Transverse colon (tissue), 4 donors: ENCODE data around the gene MESP2. TPM values are rescaled to one million over a fixed set of nuclear protein-coding genes. Genes with fewer than 3 reads are reported as not detected.

Experiments used
- DNase-seq: peaks from one replicate; pipeline ENCODE4 v3.0.0-alpha.2; 2019
- H3K27ac ChIP-seq, 4 donors: fragments of 200-600 bp; sonication (generic); 2 replicates each; pipeline ENCODE4 v1.5.1; 2016 to 2018; ENCODE audit warnings: inconsistent platforms in 4 of 4
- H3K27me3 ChIP-seq: fragments of 200-600 bp; sonication (generic); 2 replicates; pipeline ENCODE4 v1.5.1; 2017; ENCODE audit warnings: inconsistent platforms
- H3K36me3 ChIP-seq, 4 donors: fragments of 200-600 bp; sonication (generic); 2 replicates each; pipeline ENCODE4 v1.5.1; 2017 to 2019; ENCODE audit warnings: inconsistent platforms in 4 of 4
- H3K4me1 ChIP-seq, 4 donors: fragments of 200-600 bp; sonication (generic); 2 replicates each; pipeline ENCODE4 v1.5.1; 2017 to 2020; ENCODE audit warnings: inconsistent platforms in 4 of 4
- H3K4me3 ChIP-seq, 4 donors: fragments of 200-600 bp; sonication (generic); 1 replicate in 1 of 4; 2 replicates in 3 of 4; pipeline versions ENCODE4 v1.5.1 to v1.6.1; 2017 to 2019; ENCODE audit warnings: inconsistent platforms in 4 of 4
- H3K9me3 ChIP-seq, 2 donors: fragments of 200-600 bp; sonication (generic); 2 replicates each; pipeline ENCODE4 v1.5.1; 2017 to 2019; ENCODE audit warnings: inconsistent platforms in 2 of 2
- CTCF ChIP-seq, 5 experiments: fragments of 200-600 bp in 3 of 5; fragments of 450-650 bp in 2 of 5; sonication (generic) in 3 of 5; IDR thresholded peaks; 1 replicate in 2 of 5; 2 replicates in 3 of 5; pipeline ENCODE4 v1.5.1; 2016 to 2017; ENCODE audit warnings: antibody characterized with exemption in 5 of 5, inconsistent platforms in 3 of 5, mild to moderate bottlenecking in 2 of 5, moderate library complexity in 1 of 5
- EP300 ChIP-seq: sonication (generic); formaldehyde crosslinking; IDR thresholded peaks from one replicate; pipeline ENCODE4 v1.6.1; 2017; ENCODE audit warnings: antibody characterized with exemption, low read depth
- POLR2A ChIP-seq: fragments of 450-650 bp; IDR thresholded peaks from one replicate; pipeline ENCODE4 v1.6.1; 2016; ENCODE audit warnings: antibody characterized with exemption, mild to moderate bottlenecking, moderate library complexity
- POLR2AphosphoS5 ChIP-seq, 3 donors: sonication (generic); formaldehyde crosslinking; IDR thresholded peaks; one replicate each; pipeline ENCODE4 v1.6.1; 2016; ENCODE audit warnings: antibody characterized with exemption in 3 of 3
- WGBS, 2 donors: methylation state at CpG; one replicate each; pipeline ENCODE4 v1.1.5; 2018; ENCODE audit warnings: low coverage in 1 of 2; 5-methylcytosine and 5-hydroxymethylcytosine counted together
- in situ Hi-C, 4 donors: fragments of 200-750 bp; cut with MboI; loops; one replicate each; pipeline versions ENCODE4 v1.15.0 to v1.15.1; 2017; ENCODE audit warnings: low sequenced_read_pairs in 3 of 4, low pct_ligation_motif_present in 1 of 4, low pct_unique_long_range_greater_than_20kb in 1 of 4
- intact Hi-C: fragments of 100-400 bp; cut with DNase I; formaldehyde crosslinking; loops from one replicate; pipeline ENCODE4 v1.15.1; 2023; ENCODE audit warnings: low total_unique reads
- total RNA-seq, 4 donors: library from RNA; depleted of rRNA; stranded (reverse); fragments of >200 nt; gene quantifications; one replicate each; pipeline ENCODE4 v1.1.0, GENCODE V29; 2016

Gene MESP2
- total RNA-seq, 4 donors from 2014 or later = 0.64 to 0.96 TPM; not detected in 2

DNA sequence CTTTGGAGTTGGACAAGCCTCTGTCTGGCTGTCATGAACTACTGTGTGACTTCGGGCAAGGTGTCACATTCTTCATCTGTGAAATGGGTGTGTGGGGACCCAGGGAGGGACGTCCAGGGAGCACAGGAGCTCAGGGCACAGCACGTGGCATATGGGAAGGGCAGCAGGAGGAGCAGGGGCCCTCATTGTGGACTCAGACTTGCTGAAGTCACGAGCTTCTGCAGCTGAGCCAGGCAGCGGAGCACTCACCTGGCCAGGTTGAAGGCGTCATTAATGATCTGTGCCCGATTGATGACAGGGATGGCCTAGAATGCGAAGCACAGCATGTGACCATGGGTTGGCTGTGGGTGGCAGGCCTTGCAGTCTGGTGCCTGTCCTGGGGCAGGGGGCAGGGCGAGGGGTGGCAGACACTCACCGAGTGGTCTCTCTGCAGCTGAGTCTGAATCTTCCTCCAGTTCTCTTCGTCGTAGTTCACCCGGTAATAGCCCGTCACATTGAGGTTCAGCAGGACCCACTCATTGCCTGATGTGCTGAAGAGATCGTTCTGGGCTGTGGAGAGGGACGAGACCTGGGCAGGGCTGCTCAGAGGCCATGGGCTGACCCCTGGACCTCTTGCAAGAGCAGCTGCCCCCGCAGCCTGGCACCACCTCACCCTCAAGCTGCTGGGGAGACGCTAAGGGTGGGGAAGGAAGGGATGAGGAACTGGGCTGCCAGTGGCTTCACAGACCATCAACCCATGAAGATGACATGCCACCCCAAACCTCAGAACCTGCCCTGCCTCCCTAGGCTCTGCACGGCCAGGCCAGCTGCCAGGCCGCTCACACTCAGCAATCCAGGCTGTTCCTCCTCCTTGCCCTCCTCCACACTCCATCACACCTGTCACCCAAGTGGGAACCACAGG is 23.1 kb downstream of the MESP2 start:
- no peak overlapping the region for H3K27ac ChIP-seq
- no peak for DNase-seq
- no peaks in the 10 kb centered on the region for H3K36me3 ChIP-seq
- no peaks in the 10 kb centered on the region for H3K9me3 ChIP-seq
- in situ Hi-C loops (no loop called here), intact Hi-C loops (no loop called here)
- H3K27me3 ChIP-seq = no peaks in the 10 kb centered on the region
- H3K4me1 ChIP-seq = peaks cover 0 to 10% (median 4%) of the 10 kb centered on the region in 4 donors
- H3K4me3 ChIP-seq = no peak overlapping the region
- TF ChIP-seq POLR2AphosphoS5 (IDR thresholded peaks at IDR 0.05) (no peak), POLR2A (no peak), EP300 (no peak), CTCF (IDR thresholded peaks at IDR 0.05) (no peak)
- 83 to 84% methylated on average over 6 to 20 of the region's 20 CpGs for WGBS, 2 donors

DNA sequence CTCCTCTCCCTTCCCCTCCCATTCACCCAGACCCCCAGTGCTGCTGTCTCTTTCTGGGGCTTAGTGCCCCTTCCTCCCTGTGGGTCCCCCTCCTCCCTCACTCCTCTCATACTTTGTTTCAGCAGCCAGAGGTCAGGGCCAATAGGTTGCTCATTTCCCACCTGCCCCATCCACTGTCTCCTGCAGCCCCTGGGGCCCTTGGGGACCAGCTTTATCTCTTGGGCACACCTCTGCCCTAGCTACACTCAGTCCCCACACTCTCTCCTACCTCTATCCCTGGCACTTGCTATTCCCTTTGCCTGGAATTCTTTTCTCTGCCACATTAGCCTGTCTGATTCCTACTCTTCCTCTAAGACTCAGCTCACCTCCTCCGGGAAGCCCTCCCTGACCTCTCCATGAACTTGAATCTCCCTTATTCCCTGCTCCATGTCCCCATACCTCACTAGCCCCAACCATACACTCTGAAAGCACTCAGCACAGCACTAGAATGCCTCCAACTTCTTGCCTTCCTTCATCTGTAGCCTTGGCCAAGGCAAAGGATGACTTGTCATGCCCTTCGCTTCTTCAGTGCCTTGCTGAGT is 23.9 kb downstream of the MESP2 start:
- H3K27me3 ChIP-seq = no peaks in the 10 kb centered on the region
- in situ Hi-C loops = no loop called here
- H3K27ac ChIP-seq = no peak overlapping the region
- H3K36me3 ChIP-seq = no peaks in the 10 kb centered on the region
- intact Hi-C loops = no loop called here
- H3K4me1 ChIP-seq = peaks cover 0 to 3% (median 1%) of the 10 kb centered on the region in 4 donors
- no peak overlapping the region for H3K4me3 ChIP-seq
- DNase-seq = no peak
- no peaks in the 10 kb centered on the region for H3K9me3 ChIP-seq
- TF ChIP-seq CTCF (IDR thresholded peaks at IDR 0.05) = no peak
- WGBS, 2 donors = 86 to 87% methylated on average over 1 to 2 of the region's 2 CpGs

- H3K36me3 ChIP-seq = no peaks in the 10 kb centered on the region
- peaks cover 0 to 3% (median 2%) of the 10 kb centered on the region in 4 donors for H3K4me1 ChIP-seq
- H3K4me3 ChIP-seq = no peak overlapping the region
- no peaks in the 10 kb centered on the region for H3K27me3 ChIP-seq
- intact Hi-C loops = no loop called here
- no peak overlapping the region for H3K27ac ChIP-seq
- no peaks in the 10 kb centered on the region for H3K9me3 ChIP-seq
- in situ Hi-C loops = no loop called here
- 83% methylated on average over 16 of the region's 21 CpGs; no CpG with 5 or more reads in 1 of the 2 donors for WGBS, 2 donors
- no peak for DNase-seq
- no peak for TF ChIP-seq POLR2AphosphoS5 (IDR thresholded peaks at IDR 0.05)
- TF ChIP-seq POLR2A = no peak
- no peak for TF ChIP-seq EP300
- no peak for TF ChIP-seq CTCF (IDR thresholded peaks at IDR 0.05)
These were observed 25.5 kb downstream of the MESP2 start for GRCh38 chr15:89801471-89802195.

DNA sequence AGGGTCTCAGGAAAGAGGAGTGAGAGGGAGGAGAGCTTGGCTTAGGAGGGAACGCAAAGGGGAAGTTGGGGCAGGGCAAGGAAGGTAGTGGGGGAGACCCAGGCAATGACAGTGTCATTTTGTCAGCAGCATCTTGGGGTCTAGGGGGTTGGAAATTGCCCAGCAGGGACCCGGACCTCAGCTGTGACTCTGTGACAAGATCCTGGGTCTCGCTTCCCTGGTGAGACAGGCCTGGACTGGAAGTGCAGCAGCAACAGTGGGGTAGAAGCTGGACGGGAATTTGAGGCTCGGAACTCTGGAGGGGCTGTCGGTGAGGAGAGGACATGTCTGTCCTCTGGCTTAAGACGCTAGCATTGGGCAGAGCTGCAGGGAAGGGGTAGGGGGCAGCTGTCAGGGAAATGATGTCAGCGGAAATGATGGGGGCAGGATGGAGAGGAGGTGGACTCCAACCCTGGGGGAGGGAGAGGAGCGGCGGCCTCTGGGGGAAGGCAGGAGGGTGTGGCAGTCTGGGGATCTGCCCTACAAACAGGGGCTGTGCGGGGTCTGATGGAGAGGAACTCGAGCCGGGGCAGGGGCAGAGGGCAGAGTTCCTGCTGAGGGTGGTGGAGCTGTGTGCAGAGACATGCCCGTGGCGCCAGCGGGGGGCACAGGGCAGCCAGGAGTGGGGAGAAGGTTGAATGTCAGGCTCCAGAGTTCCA is 26.2 kb downstream of the MESP2 start:
- Histone ChIP-seq H3K9me3 (no peaks in the 10 kb centered on the region), H3K27ac (no peak overlapping the region), H3K4me1 (peaks cover 3 to 10% (median 7%) of the 10 kb centered on the region in 4 donors), H3K27me3 (no peaks in the 10 kb centered on the region), H3K36me3 (no peaks in the 10 kb centered on the region), H3K4me3 (no peak overlapping the region)
- in situ Hi-C loops (no loop called here), intact Hi-C loops (no loop called here)
- no peak for TF ChIP-seq POLR2A
- no peak for TF ChIP-seq EP300
- no peak for TF ChIP-seq POLR2AphosphoS5 (IDR thresholded peaks at IDR 0.05)
- no peak for TF ChIP-seq CTCF (IDR thresholded peaks at IDR 0.05)
- no peak for DNase-seq
- 72 to 77% methylated on average over 5 to 16 of the region's 16 CpGs for WGBS, 2 donors
